ENCODE measurements around the gene GLTPD2.
"Not testable (repeated sequence)": the region's sequence is repeated elsewhere in the genome, so short reads cannot be mapped to it uniquely, and the experiment has no call there.

Gene GLTPD2

GRCh38 chr17:4807605-4808377 lies 19.0 kb downstream of the GLTPD2 start:
- DNase-seq (ENCODE audit: low read depth, low spot score), result no peak

GRCh38 chr17:4808378-4808767 lies 19.6 kb downstream of the GLTPD2 start:
- DNase-seq (ENCODE audit: low read depth, low spot score), result no peak

- no peak for DNase-seq (ENCODE audit: low read depth, low spot score)
Observed at GRCh38 chr17:4810696-4811290, 22.0 kb downstream of the GLTPD2 start.

GRCh38 chr17:4811471-4811870 lies 22.7 kb downstream of the GLTPD2 start:
- DNase-seq (ENCODE audit: low read depth, low spot score), result no peak

- DNase-seq (ENCODE audit: low read depth, low spot score), result no peak
Observed at GRCh38 chr17:4812690-4813089, 23.9 kb downstream of the GLTPD2 start.

- DNase-seq (ENCODE audit: low read depth, low spot score), result no peak
Observed at GRCh38 chr17:4815043-4815675, 26.4 kb downstream of the GLTPD2 start.

- no peak for DNase-seq (ENCODE audit: low read depth, low spot score)
Observed at GRCh38 chr17:4816826-4817225, 28.1 kb downstream of the GLTPD2 start.

GRCh38 chr17:4818276-4818675 lies 29.5 kb downstream of the GLTPD2 start:
- no peak for DNase-seq (ENCODE audit: low read depth, low spot score)

- no peak for DNase-seq (ENCODE audit: low read depth, low spot score)
Observed at GRCh38 chr17:4822835-4823234, 34.1 kb downstream of the GLTPD2 start.

- no peak for DNase-seq (ENCODE audit: low read depth, low spot score)
Observed at GRCh38 chr17:4823373-4824089, 34.8 kb downstream of the GLTPD2 start.

GRCh38 chr17:4827399-4827798 lies 38.6 kb downstream of the GLTPD2 start:
- DNase-seq (ENCODE audit: low read depth, low spot score), result no peak

GRCh38 chr17:4832829-4833177 lies 44.0 kb downstream of the GLTPD2 start:
- not testable (repeated sequence) for DNase-seq (ENCODE audit: low read depth, low spot score)

- peak; percentile 73 for DNase-seq (ENCODE audit: low read depth, low spot score)
Observed at GRCh38 chr17:4833178-4833940, 44.6 kb downstream of the GLTPD2 start, which contains the start of gene MINK1. Gene MINK1, plus strand, starts transcription at chr17:4833340. Its CDS starts 244 bp downstream, at chr17:4833584.

- no peak for DNase-seq (ENCODE audit: low read depth, low spot score)
Observed at GRCh38 chr17:4833941-4834680, 45.3 kb downstream of the GLTPD2 start.

GRCh38 chr17:4834681-4835020 lies 45.9 kb downstream of the GLTPD2 start:
- DNase-seq (ENCODE audit: low read depth, low spot score), result no peak

GRCh38 chr17:4836221-4836620 lies 47.5 kb downstream of the GLTPD2 start:
- DNase-seq (ENCODE audit: low read depth, low spot score), result no peak

GRCh38 chr17:4837471-4838308 lies 48.9 kb downstream of the GLTPD2 start:
- DNase-seq (ENCODE audit: low read depth, low spot score), result no peak

GRCh38 chr17:4838309-4838785 lies 49.6 kb downstream of the GLTPD2 start:
- no peak for DNase-seq (ENCODE audit: low read depth, low spot score)

- DNase-seq (ENCODE audit: low read depth, low spot score), result no peak
Observed at GRCh38 chr17:4839221-4839620, 50.5 kb downstream of the GLTPD2 start.

All from activated CD4-positive, CD25-positive, alpha-beta regulatory T cell treated with anti-CD3 and anti-CD28 coated beads, Interleukin-2, amount 50 U/mL, for 16 hours (primary cell).